Measurements from ENCODE around the gene ARID1B.

GRCh38 chr6:157108923-157109322 lies 331.7 kb downstream of the ARID1B start:
- TF ChIP-seq POLR2A (IDR thresholded peaks at IDR 0.05) (no peak), POLR2AphosphoS5 (IDR thresholded peaks at IDR 0.05) (no peak)

Data from prostate gland (tissue), 1 donor.